SH-SY5Y (cell line): ENCODE data around the gene ALPK3.

Source experiments
- GATA2 ChIP-seq: IDR thresholded peaks from 2 replicates; pipeline ENCODE4 v1.6.1; 2011; ENCODE audit warnings: mild to moderate bottlenecking, low read depth, low read length
- GATA3 ChIP-seq: IDR thresholded peaks from 2 replicates; pipeline ENCODE4 v1.6.1; 2011; ENCODE audit warnings: low read depth, mild to moderate bottlenecking, low read length, moderate library complexity

GRCh38 chr15:84775867-84776449 is 41.2 kb upstream of the ALPK3 start:
- TF ChIP-seq GATA2 (no peak), GATA3 (no peak)
